DOHH2 (cell line): Measurements from ENCODE around the gene MSL3B.
A peak's percentile ranks its signal among the peaks of the same experiment; 100 is the strongest.

Experiments
- H3F3A ChIP-seq: fragments of 200-600 bp; sonication (generic), shearing (Covaris generic); 2 replicates; pipeline ENCODE4 v1.6.0; 2016; ENCODE audit warnings: antibody characterized with exemption, mild to moderate bottlenecking; ENCODE audit not compliant: control insufficient read depth, insufficient read depth
- H3K27ac ChIP-seq: fragments of 200-600 bp; sonication (generic); 2 replicates; pipeline ENCODE4 v1.5.1; 2014; ENCODE audit warnings: low read depth, mild to moderate bottlenecking, low read length, moderate library complexity
- H3K27me3 ChIP-seq: fragments of 200-600 bp; sonication (generic); 2 replicates; pipeline ENCODE4 v1.6.1; 2014; ENCODE audit warnings: mild to moderate bottlenecking, low read length, mixed read lengths; ENCODE audit not compliant: control insufficient read depth
- H3K36me3 ChIP-seq: fragments of 200-600 bp; sonication (generic); 2 replicates; pipeline ENCODE4 v1.6.1; 2014; ENCODE audit warnings: mild to moderate bottlenecking, low read length, moderate library complexity, mixed read lengths; ENCODE audit not compliant: control insufficient read depth
- H3K4me1 ChIP-seq: fragments of 200-600 bp; sonication (generic); 2 replicates; pipeline ENCODE4 v1.6.1; 2014; ENCODE audit warnings: mild to moderate bottlenecking, low read length, mixed read lengths; ENCODE audit not compliant: control insufficient read depth
- H3K4me2 ChIP-seq: fragments of 200-600 bp; sonication (generic); 2 replicates; pipeline ENCODE4 v1.6.0; 2014; ENCODE audit warnings: mild to moderate bottlenecking, low read length, moderate library complexity
- H3K4me3 ChIP-seq: fragments of 200-600 bp; sonication (generic); 2 replicates; pipeline ENCODE4 v1.5.1; 2014; ENCODE audit warnings: mild to moderate bottlenecking, low read length, mixed read lengths
- H3K79me2 ChIP-seq: fragments of 200-600 bp; sonication (generic); 2 replicates; pipeline ENCODE4 v1.6.1; 2014; ENCODE audit warnings: mild to moderate bottlenecking, low read length, mixed read lengths; ENCODE audit not compliant: control insufficient read depth
- H3K9me2 ChIP-seq: fragments of 200-600 bp; sonication (generic); replicated peaks from 2 replicates; pipeline ENCODE4 v1.6.1; 2014; ENCODE audit warnings: mild to moderate bottlenecking, low read length, mixed read lengths; ENCODE audit not compliant: control insufficient read depth
- H3K9me3 ChIP-seq: fragments of 200-600 bp; sonication (generic); 2 replicates; pipeline ENCODE4 v1.6.1; 2014; ENCODE audit warnings: antibody characterized with exemption, low read length, mixed read lengths; ENCODE audit not compliant: control insufficient read depth, insufficient read depth
- H4K20me1 ChIP-seq: fragments of 200-600 bp; sonication (generic); 2 replicates; pipeline ENCODE4 v1.6.0; 2014; ENCODE audit warnings: low read depth, mild to moderate bottlenecking, antibody characterized with exemption, low read length, moderate library complexity; ENCODE audit not compliant: control insufficient read depth, insufficient read depth
- EZH2phosphoT487 ChIP-seq: fragments of 200-600 bp; sonication (generic); IDR thresholded peaks from 2 replicates; pipeline ENCODE4 v1.6.1; 2017; ENCODE audit warnings: borderline replicate concordance, mild to moderate bottlenecking, antibody characterized with exemption, low read length, moderate library complexity, mixed read lengths
- TF ChIP-seq, protein P1 (sequence below): fragments of 200-600 bp; sonication (generic); IDR thresholded peaks from one replicate; pipeline ENCODE4 v1.5.1; 2014; ENCODE audit warnings: antibody characterized with exemption, mild to moderate bottlenecking, low read depth, low read length; ENCODE audit not compliant: poor library complexity, severe bottlenecking

The MSL3B gene

GRCh38 chr2:233857511-233858141, 10.6 kb downstream of the MSL3B start:
- Histone ChIP-seq H4K20me1 (peaks cover 9% of the 10 kb centered on the region; the same call in 1 of the 2 replicates), H3K4me1 (peaks cover 16% of the 10 kb centered on the region), H3K79me2 (peaks cover 21% of the 10 kb centered on the region), H3K27me3 (no peaks in the 10 kb centered on the region), H3K9me2 (no peaks in the 10 kb centered on the region), H3K4me3 (no peak overlapping the region), H3K36me3 (peaks cover 19% of the 10 kb centered on the region), H3F3A (no peaks in the 10 kb centered on the region), H3K9me3 (no peaks in the 10 kb centered on the region; the same call in 1 of the 2 replicates), H3K27ac (no peak overlapping the region), H3K4me2 (no peak overlapping the region)
- TF ChIP-seq EZH2phosphoT487: no peak
- TF ChIP-seq, protein P1, sequence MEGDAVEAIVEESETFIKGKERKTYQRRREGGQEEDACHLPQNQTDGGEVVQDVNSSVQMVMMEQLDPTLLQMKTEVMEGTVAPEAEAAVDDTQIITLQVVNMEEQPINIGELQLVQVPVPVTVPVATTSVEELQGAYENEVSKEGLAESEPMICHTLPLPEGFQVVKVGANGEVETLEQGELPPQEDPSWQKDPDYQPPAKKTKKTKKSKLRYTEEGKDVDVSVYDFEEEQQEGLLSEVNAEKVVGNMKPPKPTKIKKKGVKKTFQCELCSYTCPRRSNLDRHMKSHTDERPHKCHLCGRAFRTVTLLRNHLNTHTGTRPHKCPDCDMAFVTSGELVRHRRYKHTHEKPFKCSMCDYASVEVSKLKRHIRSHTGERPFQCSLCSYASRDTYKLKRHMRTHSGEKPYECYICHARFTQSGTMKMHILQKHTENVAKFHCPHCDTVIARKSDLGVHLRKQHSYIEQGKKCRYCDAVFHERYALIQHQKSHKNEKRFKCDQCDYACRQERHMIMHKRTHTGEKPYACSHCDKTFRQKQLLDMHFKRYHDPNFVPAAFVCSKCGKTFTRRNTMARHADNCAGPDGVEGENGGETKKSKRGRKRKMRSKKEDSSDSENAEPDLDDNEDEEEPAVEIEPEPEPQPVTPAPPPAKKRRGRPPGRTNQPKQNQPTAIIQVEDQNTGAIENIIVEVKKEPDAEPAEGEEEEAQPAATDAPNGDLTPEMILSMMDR: peak; percentile 96

GRCh38 chr2:233856184-233856583, 12.0 kb downstream of the MSL3B start:
- H3K27ac ChIP-seq: no peak overlapping the region
- no peak overlapping the region for H3K4me3 ChIP-seq
- H3K9me3 ChIP-seq: no peaks in the 10 kb centered on the region; the same call in 1 of the 2 replicates
- no peaks in the 10 kb centered on the region for H3F3A ChIP-seq
- H4K20me1 ChIP-seq: peaks cover 18% of the 10 kb centered on the region; the same call in 1 of the 2 replicates
- H3K79me2 ChIP-seq: peaks cover 35% of the 10 kb centered on the region
- H3K4me1 ChIP-seq: peaks cover 28% of the 10 kb centered on the region
- peaks cover 31% of the 10 kb centered on the region for H3K36me3 ChIP-seq
- no peak for TF ChIP-seq EZH2phosphoT487
- TF ChIP-seq, protein P1: no peak
- H3K4me2 ChIP-seq: no peak overlapping the region
- H3K9me2 ChIP-seq: no peaks in the 10 kb centered on the region
- H3K27me3 ChIP-seq: no peaks in the 10 kb centered on the region

GRCh38 chr2:233855345-233855744, 12.8 kb downstream of the MSL3B start:
- Histone ChIP-seq H3K4me1 (peaks cover 28% of the 10 kb centered on the region), H3K36me3 (peaks cover 39% of the 10 kb centered on the region), H3K79me2 (peaks cover 43% of the 10 kb centered on the region), H3F3A (no peaks in the 10 kb centered on the region), H3K27ac (no peak overlapping the region), H3K27me3 (no peaks in the 10 kb centered on the region), H3K9me3 (no peaks in the 10 kb centered on the region; the same call in 1 of the 2 replicates), H4K20me1 (peaks cover 18% of the 10 kb centered on the region; the same call in 1 of the 2 replicates), H3K4me2 (peak overlapping the region; percentile 89), H3K9me2 (no peaks in the 10 kb centered on the region), H3K4me3 (peak overlapping the region; percentile 92; the same call in 1 of the 2 replicates)
- TF ChIP-seq, protein P1: no peak
- no peak for TF ChIP-seq EZH2phosphoT487
